Vagina (tissue), 2 donors: Measurements from ENCODE around the gene ABLIM2.

ENCODE experiments used
- POLR2A ChIP-seq, 2 donors: fragments of 450-650 bp; IDR thresholded peaks; one replicate each; pipeline ENCODE4 v1.6.1; 2017; ENCODE audit warnings: antibody characterized with exemption in 2 of 2, mild to moderate bottlenecking in 2 of 2, moderate library complexity in 2 of 2
- TF ChIP-seq, protein P1 (sequence below), 3 experiments: fragments of 450-650 bp in 2 of 3; fragments of 200-600 bp in 1 of 3; sonication (generic) in 1 of 3; IDR thresholded peaks; one replicate each; pipeline ENCODE4 v1.5.1; 2017 to 2019; ENCODE audit warnings: antibody characterized with exemption in 3 of 3, mild to moderate bottlenecking in 2 of 3, moderate library complexity in 2 of 3

DNA sequence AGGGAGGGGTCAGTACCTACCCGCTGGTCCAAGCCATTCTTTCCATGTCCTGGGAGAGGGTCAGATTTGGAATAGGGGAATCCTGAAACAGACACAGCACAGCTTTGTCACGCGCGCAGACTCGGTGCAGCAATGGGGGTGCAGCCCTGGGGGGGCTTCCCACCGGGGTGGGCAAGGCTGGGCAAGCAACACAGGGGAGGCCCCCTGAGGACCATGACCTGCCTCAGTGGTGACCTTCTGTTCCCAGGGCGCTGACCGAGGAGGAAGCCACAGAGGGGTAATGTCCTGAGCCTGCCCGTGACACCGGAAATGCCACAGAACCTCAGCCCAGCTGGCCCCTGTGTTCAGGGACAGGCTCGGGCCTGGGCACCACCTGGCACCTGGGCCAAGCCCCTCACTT is 165.8 kb downstream of the ABLIM2 start:
- TF ChIP-seq, protein P1, sequence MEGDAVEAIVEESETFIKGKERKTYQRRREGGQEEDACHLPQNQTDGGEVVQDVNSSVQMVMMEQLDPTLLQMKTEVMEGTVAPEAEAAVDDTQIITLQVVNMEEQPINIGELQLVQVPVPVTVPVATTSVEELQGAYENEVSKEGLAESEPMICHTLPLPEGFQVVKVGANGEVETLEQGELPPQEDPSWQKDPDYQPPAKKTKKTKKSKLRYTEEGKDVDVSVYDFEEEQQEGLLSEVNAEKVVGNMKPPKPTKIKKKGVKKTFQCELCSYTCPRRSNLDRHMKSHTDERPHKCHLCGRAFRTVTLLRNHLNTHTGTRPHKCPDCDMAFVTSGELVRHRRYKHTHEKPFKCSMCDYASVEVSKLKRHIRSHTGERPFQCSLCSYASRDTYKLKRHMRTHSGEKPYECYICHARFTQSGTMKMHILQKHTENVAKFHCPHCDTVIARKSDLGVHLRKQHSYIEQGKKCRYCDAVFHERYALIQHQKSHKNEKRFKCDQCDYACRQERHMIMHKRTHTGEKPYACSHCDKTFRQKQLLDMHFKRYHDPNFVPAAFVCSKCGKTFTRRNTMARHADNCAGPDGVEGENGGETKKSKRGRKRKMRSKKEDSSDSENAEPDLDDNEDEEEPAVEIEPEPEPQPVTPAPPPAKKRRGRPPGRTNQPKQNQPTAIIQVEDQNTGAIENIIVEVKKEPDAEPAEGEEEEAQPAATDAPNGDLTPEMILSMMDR (IDR thresholded peaks at IDR 0.05) = no peak
- TF ChIP-seq POLR2A (IDR thresholded peaks at IDR 0.05) = no peak
